Large intestine (tissue), 3 donors: ENCODE results near the gene GPR107. TPM values are rescaled to one million over a fixed set of nuclear protein-coding genes. Genes with fewer than 3 reads are reported as not detected.

ENCODE experiments used
- DNase-seq, 2 donors: peaks; one replicate each; pipeline versions ENCODE4 v3.0.0 to v3.0.0-alpha.2; 2013
- H3K27ac ChIP-seq: one replicate; pipeline ENCODE4 v1.5.1; 2013; ENCODE audit warnings: low read length
- H3K27me3 ChIP-seq: 2 replicates; pipeline ENCODE4 v1.6.1; 2013; ENCODE audit warnings: low read length; ENCODE audit not compliant: control insufficient read depth, insufficient read depth
- H3K36me3 ChIP-seq: 2 replicates; pipeline ENCODE4 v1.6.1; 2013; ENCODE audit warnings: low read length; ENCODE audit not compliant: control insufficient read depth, insufficient read depth
- H3K4me1 ChIP-seq: one replicate; pipeline ENCODE4 v1.6.1; 2013; ENCODE audit warnings: low read length; ENCODE audit not compliant: control insufficient read depth, insufficient read depth
- H3K4me3 ChIP-seq: one replicate; pipeline ENCODE4 v1.5.1; 2013; ENCODE audit warnings: low read length
- H3K9me3 ChIP-seq: one replicate; pipeline ENCODE4 v1.6.1; 2013; ENCODE audit warnings: mild to moderate bottlenecking, low read depth, low read length, moderate library complexity; ENCODE audit not compliant: control insufficient read depth
- WGBS: methylation state at CpG from one replicate; pipeline ENCODE4 v1.1.5; 2013; ENCODE audit warnings: low lambda C conversion rate; ENCODE audit not compliant: insufficient coverage; 5-methylcytosine and 5-hydroxymethylcytosine counted together
- polyA plus RNA-seq: library from polyadenylated mRNA; unstranded; fragments of 120-200 nt; gene quantifications from one replicate; pipeline ENCODE4 v1.2.1, GENCODE V29; 2013

The GPR107 gene
- polyA plus RNA-seq, 1 donor, result 32.3 TPM

DNA sequence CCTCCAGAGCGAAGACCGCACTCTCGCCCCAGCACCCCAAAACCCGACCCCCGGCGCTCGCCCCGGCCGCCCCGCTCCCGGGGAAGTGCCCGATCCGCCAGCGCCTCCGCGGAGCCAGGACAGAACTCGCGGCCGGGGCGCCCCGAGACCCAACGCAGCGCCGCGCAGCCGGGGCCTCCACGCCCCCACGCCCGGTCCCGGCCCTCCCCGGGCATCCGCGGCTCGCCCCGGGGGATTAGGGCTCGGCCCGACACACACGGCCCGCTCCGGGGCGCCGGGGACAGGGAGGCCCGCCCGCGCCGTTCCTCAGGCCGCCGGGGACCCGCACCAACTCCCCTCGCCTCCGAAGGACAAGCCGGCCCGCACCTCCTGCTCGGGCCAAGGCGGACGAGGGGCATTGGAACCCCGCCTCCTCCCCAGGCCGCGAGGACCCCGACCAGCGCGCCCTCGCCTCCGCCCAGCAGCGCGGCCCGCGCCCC is 11.3 kb upstream of the GPR107 start:
- Histone ChIP-seq H3K27me3 (peaks cover 30% of the 10 kb centered on the region), H3K4me1 (peaks cover 9% of the 10 kb centered on the region)
- peak in 1 of 2 donors; percentile 41 for DNase-seq

DNA sequence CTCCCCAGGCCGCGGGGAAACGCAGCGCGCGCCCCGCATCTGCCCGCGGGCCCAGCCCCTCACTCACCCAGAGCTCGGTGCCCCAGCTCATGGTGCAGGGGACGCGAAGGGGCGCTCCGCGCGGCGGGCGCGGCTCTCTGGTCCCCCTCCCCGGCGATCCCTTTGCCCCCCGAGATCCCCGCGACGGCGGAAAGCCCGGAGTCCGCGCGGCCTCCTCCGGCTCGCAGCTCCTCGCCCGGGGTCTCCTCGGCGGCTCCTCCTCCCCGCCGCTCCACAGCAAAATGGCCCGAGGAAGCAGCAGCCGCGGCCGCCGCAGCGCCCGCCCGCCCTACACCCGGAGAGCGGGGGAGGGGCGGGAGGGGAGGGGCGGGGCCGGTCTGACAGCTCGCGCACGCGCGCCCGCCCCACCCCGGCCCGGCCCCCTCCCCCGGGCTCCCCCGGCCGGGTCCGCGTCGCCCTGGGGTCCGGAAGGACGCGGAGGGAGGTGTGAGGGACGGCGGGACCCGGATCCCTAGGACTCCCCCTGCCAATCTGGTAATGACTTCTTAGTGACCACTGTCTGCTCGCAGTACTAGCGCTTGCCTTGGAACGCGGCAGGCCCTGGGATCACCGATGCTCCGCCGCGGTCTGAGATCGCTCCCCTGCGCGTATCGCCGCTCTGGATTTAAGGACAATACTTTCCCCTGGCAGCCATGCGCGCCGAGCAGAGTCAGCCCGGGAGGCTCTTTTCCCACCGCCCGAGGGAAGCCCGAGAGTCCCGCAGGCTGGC is 10.6 kb upstream of the GPR107 start, which contains the start of gene FNBP1:
FNBP1 (minus strand) TSS at position 305 of the 769 bp plus-strand sequence; CDS start at position 91, 214 bp downstream.
- Histone ChIP-seq H3K36me3 (no peaks in the 10 kb centered on the region), H3K9me3 (no peaks in the 10 kb centered on the region), H3K4me3 (peak within 1 kb of the TSS; percentile 73), H3K27ac (peak within 1 kb of the TSS; percentile 84), H3K27me3 (peaks cover 30% of the 10 kb centered on the region), H3K4me1 (peaks cover 9% of the 10 kb centered on the region)
- WGBS, result no CpG with 5 or more reads among the region's 92 CpGs
- peak in 1 of 2 donors; percentile 75 for DNase-seq

More for the DNA sequence above, 11.3 kb upstream of the GPR107 start:
- no peaks in the 10 kb centered on the region for H3K36me3 ChIP-seq
- H3K9me3 ChIP-seq, result no peaks in the 10 kb centered on the region
- peak overlapping the region; percentile 65 for H3K27ac ChIP-seq
- no CpG with 5 or more reads among the region's 68 CpGs for WGBS
- H3K4me3 ChIP-seq, result peak overlapping the region; percentile 61

DNA sequence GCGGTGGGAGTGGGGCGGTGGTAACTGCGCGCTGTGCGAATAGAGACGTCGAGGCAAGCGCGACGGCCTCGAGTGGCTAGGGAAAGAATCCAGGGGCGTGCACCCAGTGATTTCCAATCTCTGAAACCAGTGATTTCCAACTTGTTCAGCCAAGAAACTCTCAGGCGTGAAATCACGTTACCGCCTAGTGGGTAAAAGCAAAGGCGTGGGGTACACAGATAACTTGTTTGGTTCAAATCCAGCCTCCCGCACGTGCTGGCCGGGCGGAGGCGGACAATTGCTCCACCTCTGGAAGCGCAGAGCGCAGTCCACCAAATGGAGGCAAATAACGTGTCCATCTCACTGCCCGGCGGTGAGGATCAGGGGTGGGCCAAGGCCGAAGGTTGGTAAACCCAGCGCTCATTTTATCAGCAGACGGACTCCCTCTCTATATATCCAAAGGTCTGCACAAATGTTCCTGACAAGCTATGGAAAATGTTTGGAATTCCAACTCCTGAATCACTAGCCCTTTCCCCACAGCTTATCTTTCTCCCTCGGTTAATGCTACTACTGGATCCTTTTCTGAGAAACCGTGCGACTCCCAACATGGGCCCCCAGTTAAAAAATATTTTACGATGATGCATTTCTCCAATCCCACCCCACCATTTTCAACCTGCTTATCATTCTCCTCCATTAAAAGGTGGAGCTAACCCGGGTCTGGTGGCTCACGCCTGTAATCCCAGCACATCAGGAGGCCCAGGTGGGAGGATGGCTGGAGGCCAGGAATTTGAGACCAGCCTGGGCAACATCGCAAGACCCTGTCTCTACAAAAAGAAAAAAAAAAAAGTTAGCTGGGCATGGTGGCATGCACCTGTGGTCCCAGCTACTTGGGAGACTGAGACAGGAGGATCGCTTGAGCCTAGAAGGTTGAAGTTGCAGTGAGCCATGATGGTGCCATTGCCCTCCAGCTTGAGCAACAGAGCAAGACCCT is 9.8 kb upstream of the GPR107 start:
- Histone ChIP-seq H3K36me3 (no peaks in the 10 kb centered on the region), H3K27me3 (peaks cover 30% of the 10 kb centered on the region), H3K9me3 (no peaks in the 10 kb centered on the region), H3K27ac (peak overlapping the region; percentile 84), H3K4me1 (peaks cover 9% of the 10 kb centered on the region), H3K4me3 (peak overlapping the region; percentile 73)
- 100% methylated on average over 1 of the region's 37 CpGs for WGBS
- no peak for DNase-seq

DNA sequence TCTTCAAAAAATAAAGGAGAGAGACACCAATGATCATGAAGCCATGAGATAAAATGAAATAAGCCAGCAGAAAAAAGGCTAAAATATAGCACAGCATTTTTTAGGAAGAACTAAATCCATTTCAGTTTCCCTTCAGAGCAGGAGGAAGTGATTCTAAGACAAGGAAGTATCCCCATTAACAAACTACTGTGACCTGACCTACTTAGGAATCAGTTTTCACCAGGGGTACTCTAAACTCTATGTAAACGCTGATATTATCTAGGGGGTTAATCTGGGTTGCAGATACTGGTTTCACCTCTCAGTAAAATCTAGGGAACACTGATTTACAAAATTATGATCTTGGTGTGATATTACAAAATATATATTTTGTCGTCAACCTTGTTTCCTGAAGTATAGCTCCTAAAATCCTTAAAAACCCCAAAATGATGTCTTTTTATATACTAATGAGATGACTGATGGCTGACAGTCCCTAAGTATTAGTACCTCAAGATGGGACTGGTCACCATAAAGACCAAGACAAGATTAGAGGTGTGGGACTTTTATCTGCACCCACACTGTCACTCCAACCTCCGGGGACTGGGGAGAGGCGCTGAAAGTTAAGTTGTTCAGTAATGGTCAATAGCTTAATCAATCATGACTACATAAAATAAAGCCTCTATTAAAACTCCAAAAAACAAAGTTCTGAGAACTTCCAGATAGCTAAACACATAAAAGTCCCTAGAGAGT is 7.8 kb upstream of the GPR107 start:
- Histone ChIP-seq H3K27ac (no peak overlapping the region), H3K36me3 (no peaks in the 10 kb centered on the region), H3K9me3 (no peaks in the 10 kb centered on the region), H3K27me3 (peaks cover 25% of the 10 kb centered on the region), H3K4me3 (no peak overlapping the region), H3K4me1 (peaks cover 9% of the 10 kb centered on the region)
- DNase-seq, result no peak
- 100% methylated on average over 1 of the region's 4 CpGs for WGBS

DNA sequence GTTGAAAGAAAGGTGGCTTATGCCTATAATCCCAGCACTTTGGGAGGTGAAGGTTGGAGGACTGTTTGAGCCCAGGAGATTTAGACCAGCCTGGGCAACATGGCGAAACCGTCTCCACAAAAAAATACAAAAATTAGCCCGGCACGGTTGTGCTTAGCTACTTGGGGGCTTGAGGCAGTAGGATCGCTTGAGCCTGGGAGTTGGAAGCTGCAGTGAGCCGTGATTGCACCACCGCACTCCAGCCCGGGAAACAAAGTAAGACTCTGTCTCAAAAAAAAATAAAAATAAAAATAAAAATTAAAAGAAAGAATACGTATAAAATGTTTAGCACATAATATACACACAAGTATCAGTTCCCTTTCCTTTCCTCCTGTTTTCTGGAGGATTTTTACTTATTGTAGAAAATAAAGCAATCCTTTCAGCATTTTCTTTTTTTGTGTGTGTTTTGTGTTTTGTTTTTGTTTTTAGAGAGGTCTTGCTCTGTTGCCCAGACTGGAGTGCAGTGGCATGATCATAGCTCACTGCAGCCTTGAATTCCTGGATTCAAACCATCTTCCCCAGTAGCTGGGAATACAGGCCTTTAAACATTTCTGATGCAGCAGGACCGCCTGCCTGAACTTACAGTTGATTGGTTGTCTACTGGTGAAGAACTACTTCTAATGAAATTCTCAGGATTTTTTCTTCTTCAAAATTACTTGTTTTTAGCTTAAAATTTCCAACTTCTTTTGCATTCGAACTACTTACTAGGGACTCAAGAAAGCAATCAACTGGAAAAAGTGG is 4.1 kb upstream of the GPR107 start:
- 81% methylated on average over 5 of the region's 11 CpGs for WGBS
- DNase-seq, result no peak
- Histone ChIP-seq H3K27ac (no peak overlapping the region), H3K9me3 (no peaks in the 10 kb centered on the region), H3K4me3 (no peak overlapping the region), H3K4me1 (peaks cover 4% of the 10 kb centered on the region), H3K27me3 (no peaks in the 10 kb centered on the region), H3K36me3 (no peaks in the 10 kb centered on the region)

DNA sequence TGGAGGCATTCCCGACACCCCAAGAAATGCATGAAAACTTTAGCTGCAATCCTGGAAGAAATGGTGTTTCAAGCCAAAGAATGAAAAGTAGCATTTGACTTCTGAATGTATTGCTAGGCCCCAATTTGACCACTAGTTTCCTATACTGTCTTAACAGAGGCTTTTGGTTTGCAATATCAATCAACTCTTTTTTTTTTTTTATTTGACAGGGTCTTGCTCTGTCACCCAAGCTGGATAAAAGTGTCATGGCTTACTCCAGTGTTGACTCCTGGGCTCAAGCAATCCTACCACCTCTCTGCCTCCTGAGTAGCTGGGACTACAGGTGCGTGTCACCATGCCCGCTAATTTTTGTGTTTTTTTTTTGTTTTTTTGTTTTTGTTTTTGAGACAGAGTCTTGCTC is 3.2 kb upstream of the GPR107 start:
- no peaks in the 10 kb centered on the region for H3K36me3 ChIP-seq
- 93% methylated on average over 2 of the region's 3 CpGs for WGBS
- H3K4me3 ChIP-seq, result no peak overlapping the region
- H3K4me1 ChIP-seq, result peaks cover 4% of the 10 kb centered on the region
- H3K9me3 ChIP-seq, result no peaks in the 10 kb centered on the region
- H3K27me3 ChIP-seq, result no peaks in the 10 kb centered on the region
- no peak overlapping the region for H3K27ac ChIP-seq
- DNase-seq, result no peak

DNA sequence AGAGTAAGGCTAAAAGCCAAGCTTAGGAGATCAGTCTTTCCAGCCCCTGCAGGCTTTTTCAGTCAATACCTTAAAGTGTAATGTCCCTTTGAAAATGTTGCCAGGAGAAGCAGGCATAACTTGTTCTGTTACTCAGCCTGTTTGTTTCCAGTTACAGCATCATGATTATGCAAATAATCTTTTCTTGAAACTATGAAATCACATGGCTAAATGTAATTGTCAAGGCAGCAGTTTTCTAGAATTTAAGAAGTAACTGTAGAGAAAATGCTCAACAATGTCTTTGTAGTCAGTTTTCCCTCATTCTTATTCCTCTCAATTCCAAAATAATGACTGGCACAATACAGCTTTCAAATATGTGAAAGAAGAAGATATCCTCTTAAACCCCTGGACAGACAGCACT is 1.9 kb upstream of the GPR107 start:
- H3K36me3 ChIP-seq, result no peaks in the 10 kb centered on the region
- no peak for DNase-seq
- H3K27ac ChIP-seq, result no peak overlapping the region
- H3K4me1 ChIP-seq, result peaks cover 4% of the 10 kb centered on the region
- H3K4me3 ChIP-seq, result no peak overlapping the region
- H3K27me3 ChIP-seq, result no peaks in the 10 kb centered on the region
- H3K9me3 ChIP-seq, result no peaks in the 10 kb centered on the region

DNA sequence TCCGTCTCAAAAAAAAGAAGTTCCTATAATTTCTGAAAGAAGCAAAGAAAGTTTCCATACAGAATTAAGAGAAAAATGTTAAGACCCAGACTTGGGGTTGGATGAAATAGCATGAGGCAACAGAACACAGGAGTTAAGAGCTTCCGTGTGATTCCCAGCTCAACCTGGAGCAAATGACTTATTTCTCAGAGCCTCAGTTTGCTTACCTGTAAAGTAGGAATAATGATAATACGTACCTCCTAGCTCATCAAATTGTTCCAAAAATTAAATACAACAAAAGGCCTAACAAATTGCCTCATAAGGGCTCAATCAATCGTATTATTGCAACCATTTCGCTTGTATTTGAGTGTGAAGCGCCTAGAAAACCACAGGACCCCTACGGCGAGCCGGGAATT is 600 bp upstream of the GPR107 start:
- H3K27me3 ChIP-seq, result no peaks in the 10 kb centered on the region
- WGBS, result no CpG with 5 or more reads among the region's 9 CpGs
- H3K4me1 ChIP-seq, result peaks cover 4% of the 10 kb centered on the region
- DNase-seq, result no peak
- H3K36me3 ChIP-seq, result no peaks in the 10 kb centered on the region
- H3K9me3 ChIP-seq, result no peaks in the 10 kb centered on the region
- peak overlapping the region; percentile 97 for H3K4me3 ChIP-seq
- H3K27ac ChIP-seq, result peak overlapping the region; percentile 70

DNA sequence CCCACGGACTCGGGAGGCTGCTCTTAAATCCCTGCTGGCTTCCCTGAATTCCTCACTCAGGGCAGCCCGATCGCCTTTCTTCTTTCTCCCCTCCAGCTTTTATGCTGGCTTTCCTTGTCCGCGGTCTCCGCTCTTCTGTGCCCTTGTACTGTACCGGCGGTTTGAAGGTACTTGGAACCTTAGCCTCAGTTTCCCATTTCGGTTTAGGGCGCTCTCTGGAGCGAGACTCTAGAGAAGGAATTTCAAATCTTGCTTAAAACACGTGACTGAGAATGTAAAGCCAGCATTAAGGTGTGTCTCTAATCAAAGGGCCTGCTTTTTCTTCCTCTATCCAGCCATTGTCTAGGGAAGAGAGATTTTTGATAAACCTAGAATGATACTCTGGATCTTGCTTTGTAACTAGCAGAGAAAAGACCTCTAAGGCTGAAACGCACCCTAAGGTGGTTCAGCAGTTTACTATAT is 650 bp downstream of the GPR107 start:
- H3K4me3 ChIP-seq, result peak overlapping the region; percentile 97
- WGBS, result no CpG with 5 or more reads among the region's 14 CpGs

More for the DNA sequence above, 650 bp downstream of the GPR107 start:
- H3K36me3 ChIP-seq, result no peaks in the 10 kb centered on the region
- DNase-seq, result peak in 1 of 2 donors; percentile 26
- no peaks in the 10 kb centered on the region for H3K9me3 ChIP-seq
- no peaks in the 10 kb centered on the region for H3K27me3 ChIP-seq
- peaks cover 4% of the 10 kb centered on the region for H3K4me1 ChIP-seq
- H3K27ac ChIP-seq, result peak overlapping the region; percentile 70
